SU-DHL-6 (cell line): ENCODE measurements around the gene SEMG2.

Experiments used
- EZH2phosphoT487 ChIP-seq: fragments of 200-600 bp; sonication (generic), shearing (Covaris generic); conservative IDR thresholded peaks from 2 replicates; pipeline ENCODE4 v1.6.1; 2018; ENCODE audit warnings: mild to moderate bottlenecking, antibody characterized with exemption, low read length, moderate library complexity, mixed read lengths
- TF ChIP-seq, protein P1 (sequence below): fragments of 200-600 bp; sonication (generic); IDR thresholded peaks from one replicate; pipeline ENCODE4 v1.5.1; 2017; ENCODE audit warnings: antibody characterized with exemption, mild to moderate bottlenecking, low read length, moderate library complexity; ENCODE audit not compliant: insufficient read depth, poor library complexity, severe bottlenecking

DNA sequence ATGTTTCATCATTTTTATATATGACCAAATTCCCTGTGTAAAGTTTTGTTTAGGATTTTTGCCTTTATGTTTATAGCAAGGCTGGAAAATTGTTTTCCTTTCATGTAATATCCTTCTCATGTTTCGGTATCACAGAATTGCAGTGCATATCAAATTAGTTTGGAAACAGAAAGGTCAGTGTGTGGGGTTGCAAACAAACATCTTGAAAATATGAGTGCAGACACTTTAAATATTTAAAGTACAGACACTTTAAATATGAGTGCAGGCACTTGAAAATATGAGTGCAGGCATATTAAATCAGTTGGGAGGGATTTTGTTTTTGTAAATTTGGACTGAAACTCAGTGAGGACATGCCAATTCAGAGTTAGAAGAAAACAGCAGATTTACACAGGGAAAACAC, 26.7 kb downstream of the SEMG2 start:
- TF ChIP-seq, protein P1, sequence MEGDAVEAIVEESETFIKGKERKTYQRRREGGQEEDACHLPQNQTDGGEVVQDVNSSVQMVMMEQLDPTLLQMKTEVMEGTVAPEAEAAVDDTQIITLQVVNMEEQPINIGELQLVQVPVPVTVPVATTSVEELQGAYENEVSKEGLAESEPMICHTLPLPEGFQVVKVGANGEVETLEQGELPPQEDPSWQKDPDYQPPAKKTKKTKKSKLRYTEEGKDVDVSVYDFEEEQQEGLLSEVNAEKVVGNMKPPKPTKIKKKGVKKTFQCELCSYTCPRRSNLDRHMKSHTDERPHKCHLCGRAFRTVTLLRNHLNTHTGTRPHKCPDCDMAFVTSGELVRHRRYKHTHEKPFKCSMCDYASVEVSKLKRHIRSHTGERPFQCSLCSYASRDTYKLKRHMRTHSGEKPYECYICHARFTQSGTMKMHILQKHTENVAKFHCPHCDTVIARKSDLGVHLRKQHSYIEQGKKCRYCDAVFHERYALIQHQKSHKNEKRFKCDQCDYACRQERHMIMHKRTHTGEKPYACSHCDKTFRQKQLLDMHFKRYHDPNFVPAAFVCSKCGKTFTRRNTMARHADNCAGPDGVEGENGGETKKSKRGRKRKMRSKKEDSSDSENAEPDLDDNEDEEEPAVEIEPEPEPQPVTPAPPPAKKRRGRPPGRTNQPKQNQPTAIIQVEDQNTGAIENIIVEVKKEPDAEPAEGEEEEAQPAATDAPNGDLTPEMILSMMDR, result no peak
- no peak for TF ChIP-seq EZH2phosphoT487
